H1 (cell line): Measurements from ENCODE around the gene PPARA.
A peak's percentile ranks its signal among the peaks of the same experiment; 100 is the strongest.

Experiments used
- CEBPB ChIP-seq: IDR thresholded peaks from 2 replicates; pipeline ENCODE4 v1.6.1; 2012; ENCODE audit warnings: low read depth, low read length
- CTCF ChIP-seq, 3 experiments: IDR thresholded peaks; 1 replicate in 2 of 3; 2 replicates in 1 of 3; pipeline versions ENCODE4 v1.5.1 to v1.6.1; 2011; ENCODE audit warnings: low read length in 3 of 3, mild to moderate bottlenecking in 3 of 3, inconsistent platforms in 2 of 3, low read depth in 1 of 3, moderate library complexity in 1 of 3; ENCODE audit not compliant: insufficient read depth in 1 of 3; ENCODE audit errors: control extremely low read depth in 1 of 3
- EP300 ChIP-seq, 2 experiments: IDR thresholded peaks; 1 replicate in 1 of 2; 2 replicates in 1 of 2; pipeline ENCODE4 v1.6.1; 2011 to 2012; ENCODE audit warnings: low read depth in 2 of 2, low read length in 2 of 2, mild to moderate bottlenecking in 2 of 2, borderline replicate concordance in 1 of 2, inconsistent platforms in 1 of 2, moderate library complexity in 1 of 2
- EZH2 ChIP-seq: fragments of 200-600 bp; sonication (generic); IDR thresholded peaks from 2 replicates; pipeline ENCODE4 v1.7.1; 2012; ENCODE audit warnings: low read depth, mild to moderate bottlenecking, moderate library complexity, low read length, inconsistent platforms; ENCODE audit not compliant: severe bottlenecking
- HDAC6 ChIP-seq: IDR thresholded peaks from one replicate; pipeline ENCODE4 v1.7.1; 2012; ENCODE audit warnings: low read depth, mild to moderate bottlenecking, inconsistent platforms, low read length, moderate library complexity
- KDM5A ChIP-seq: fragments of 200-600 bp; IDR thresholded peaks from 2 replicates; pipeline ENCODE4 v1.7.1; 2012; ENCODE audit warnings: mild to moderate bottlenecking, low read length, inconsistent platforms, mixed read lengths
- MAFK ChIP-seq: IDR thresholded peaks from 2 replicates; pipeline ENCODE4 v1.6.1; 2012; ENCODE audit warnings: low read depth, mild to moderate bottlenecking, improper control_type of control experiment, low read length
- NANOG ChIP-seq: IDR thresholded peaks from 2 replicates; pipeline ENCODE4 v1.6.1; 2011; ENCODE audit warnings: low read length, low read depth, mild to moderate bottlenecking, inconsistent platforms; ENCODE audit not compliant: insufficient read depth, poor library complexity, severe bottlenecking
- POLR2A ChIP-seq, 2 experiments: IDR thresholded peaks; 1 replicate in 1 of 2; 2 replicates in 1 of 2; pipeline ENCODE4 v1.6.1; 2011; ENCODE audit warnings: low read depth in 2 of 2, low read length in 2 of 2, mild to moderate bottlenecking in 2 of 2; ENCODE audit errors: control extremely low read depth in 1 of 2
- RAD21 ChIP-seq, 2 experiments: IDR thresholded peaks in 1 of 2; conservative IDR thresholded peaks in 1 of 2; 2 replicates each; pipeline ENCODE4 v1.6.1; 2011; ENCODE audit warnings: low read depth in 2 of 2, low read length in 2 of 2, improper control_type of control experiment in 1 of 2, inconsistent platforms in 1 of 2, mild to moderate bottlenecking in 1 of 2, moderate library complexity in 1 of 2
- RFX5 ChIP-seq: IDR thresholded peaks from 2 replicates; pipeline ENCODE4 v1.6.1; 2011; ENCODE audit warnings: low read depth, low read length, improper control_type of control experiment, borderline replicate concordance
- SP1 ChIP-seq: IDR thresholded peaks from 2 replicates; pipeline ENCODE4 v1.6.1; 2011; ENCODE audit warnings: low read depth, low read length
- TCF12 ChIP-seq: IDR thresholded peaks from 2 replicates; pipeline ENCODE4 v1.6.1; 2011; ENCODE audit warnings: low read depth, mild to moderate bottlenecking, low read length
- YY1 ChIP-seq: IDR thresholded peaks from 2 replicates; pipeline ENCODE4 v1.6.1; 2011; ENCODE audit warnings: low read depth, mild to moderate bottlenecking, low read length

GRCh38 chr22:46114518-46115387 lies 35.6 kb upstream of the PPARA start:
- peak in 1 of 3 experiments; percentile 10; a peak in 1 of 4 replicates for TF ChIP-seq CTCF (IDR thresholded peaks at IDR 0.05; ENCODE audit: control extremely low read depth in 1 of 3, insufficient read depth in 1 of 3, low read depth in 1 of 3, low read length in 3 of 3)
- TF ChIP-seq EZH2 = no peak
- no peak for TF ChIP-seq MAFK
- TF ChIP-seq CEBPB = no peak
- TF ChIP-seq POLR2A (IDR thresholded peaks at IDR 0.05; ENCODE audit: control extremely low read depth in 1 of 2, low read depth in 2 of 2, low read length in 2 of 2) = no peak
- TF ChIP-seq SP1 = no peak
- no peak for TF ChIP-seq KDM5A
- no peak for TF ChIP-seq NANOG
- no peak for TF ChIP-seq TCF12
- no peak for TF ChIP-seq HDAC6
- TF ChIP-seq RFX5 = no peak
- no peak for TF ChIP-seq YY1
- TF ChIP-seq RAD21 (IDR thresholded peaks at IDR 0.05 in 1 of 2, conservative IDR thresholded peaks at IDR 0.05 in 1 of 2; ENCODE audit: low read depth in 2 of 2, low read length in 2 of 2) = no peak; a peak in 1 of 4 replicates
- TF ChIP-seq EP300 (IDR thresholded peaks at IDR 0.05; ENCODE audit: borderline replicate concordance in 1 of 2, low read depth in 2 of 2, low read length in 2 of 2) = no peak
